ENCODE measurements around the gene MVK. TPM values are rescaled to one million over a fixed set of nuclear protein-coding genes. Genes with fewer than 3 reads are reported as not detected.

MVK gene
- total and polyA plus RNA-seq, 2 donors from 2014 or later, result 40.0 to 48.1 TPM

DNA sequence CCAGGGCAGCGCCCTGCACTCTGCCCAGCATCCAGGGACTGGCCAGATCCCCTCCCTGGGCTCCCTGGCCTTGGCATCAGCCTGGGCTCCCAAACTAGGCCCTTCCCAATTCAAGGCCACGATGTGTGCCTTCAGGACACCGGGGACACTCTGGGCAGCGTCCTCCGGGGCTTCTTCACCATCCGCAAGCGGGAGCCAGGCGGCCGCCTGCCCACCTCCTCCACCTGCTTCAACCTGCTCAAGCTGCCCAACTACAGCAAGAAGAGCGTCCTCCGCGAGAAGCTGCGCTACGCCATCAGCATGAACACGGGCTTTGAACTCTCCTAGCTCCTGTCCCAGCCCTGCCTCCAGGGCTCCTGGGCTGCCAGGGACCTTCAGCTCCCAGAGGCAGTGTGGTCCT is 39.1 kb upstream of the MVK start:
- peak in 1 of 5 donors; percentile 49 for DNase-seq
- H3K9ac ChIP-seq (ENCODE audit: low read length in 3 of 3), result no peak overlapping the region
- peaks cover 0 to 41% (median 9%) of the 10 kb centered on the region in 3 donors for H3K36me3 ChIP-seq (ENCODE audit: control insufficient read depth in 2 of 3, insufficient read depth in 3 of 3, low read length in 3 of 3)
- no peak for FAIRE-seq
- intact Hi-C loops (cut with DNase I), result no loop called here
- H3K4me1 ChIP-seq (ENCODE audit: control insufficient read depth in 2 of 3, insufficient read depth in 2 of 3, low read depth in 1 of 3, low read length in 3 of 3), result no peaks in the 10 kb centered on the region
- no peak overlapping the region for H3K4me3 ChIP-seq (ENCODE audit: low read length in 3 of 3)
- TF ChIP-seq, protein P1, sequence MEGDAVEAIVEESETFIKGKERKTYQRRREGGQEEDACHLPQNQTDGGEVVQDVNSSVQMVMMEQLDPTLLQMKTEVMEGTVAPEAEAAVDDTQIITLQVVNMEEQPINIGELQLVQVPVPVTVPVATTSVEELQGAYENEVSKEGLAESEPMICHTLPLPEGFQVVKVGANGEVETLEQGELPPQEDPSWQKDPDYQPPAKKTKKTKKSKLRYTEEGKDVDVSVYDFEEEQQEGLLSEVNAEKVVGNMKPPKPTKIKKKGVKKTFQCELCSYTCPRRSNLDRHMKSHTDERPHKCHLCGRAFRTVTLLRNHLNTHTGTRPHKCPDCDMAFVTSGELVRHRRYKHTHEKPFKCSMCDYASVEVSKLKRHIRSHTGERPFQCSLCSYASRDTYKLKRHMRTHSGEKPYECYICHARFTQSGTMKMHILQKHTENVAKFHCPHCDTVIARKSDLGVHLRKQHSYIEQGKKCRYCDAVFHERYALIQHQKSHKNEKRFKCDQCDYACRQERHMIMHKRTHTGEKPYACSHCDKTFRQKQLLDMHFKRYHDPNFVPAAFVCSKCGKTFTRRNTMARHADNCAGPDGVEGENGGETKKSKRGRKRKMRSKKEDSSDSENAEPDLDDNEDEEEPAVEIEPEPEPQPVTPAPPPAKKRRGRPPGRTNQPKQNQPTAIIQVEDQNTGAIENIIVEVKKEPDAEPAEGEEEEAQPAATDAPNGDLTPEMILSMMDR (IDR thresholded peaks at IDR 0.05; ENCODE audit: borderline replicate concordance, extremely low read depth, insufficient read depth), result no peak
- no peak overlapping the region for H3K27ac ChIP-seq (ENCODE audit: low read depth in 2 of 2, low read length in 2 of 2)
- H3K27me3 ChIP-seq (ENCODE audit: control insufficient read depth, insufficient read depth, low read length), result no peaks in the 10 kb centered on the region
- H3K9me3 ChIP-seq (ENCODE audit: control insufficient read depth in 2 of 3, insufficient read depth in 1 of 3, low read length in 3 of 3), result no peaks in the 10 kb centered on the region

- peaks cover 0 to 32% (median 7%) of the 10 kb centered on the region in 3 donors for H3K36me3 ChIP-seq (ENCODE audit: control insufficient read depth in 2 of 3, insufficient read depth in 3 of 3, low read length in 3 of 3)
- TF ChIP-seq, protein P1 (IDR thresholded peaks at IDR 0.05; ENCODE audit: borderline replicate concordance, extremely low read depth, insufficient read depth), result no peak
These were observed 38.2 kb upstream of the MVK start for GRCh38 chr12:109535231-109535862.

DNA sequence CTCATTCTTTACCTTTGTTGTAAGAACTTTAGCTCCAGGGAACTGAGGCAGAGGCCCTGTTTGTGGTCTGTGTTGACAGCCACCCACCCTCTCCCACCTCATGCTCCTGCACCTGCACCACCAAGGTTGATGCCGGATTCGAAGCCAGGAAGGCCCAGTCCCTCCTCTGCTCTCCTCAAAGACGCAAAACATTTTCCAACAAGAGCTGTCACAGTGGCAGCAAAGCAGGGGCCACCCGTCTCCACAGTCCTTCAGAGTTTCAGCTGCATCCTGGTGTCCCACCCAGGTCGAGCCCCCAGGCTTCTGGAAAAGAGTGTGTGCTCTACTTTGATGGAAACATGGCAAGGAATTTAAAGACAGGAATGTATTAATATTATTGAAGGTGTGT is 37.7 kb upstream of the MVK start:
- H3K4me1 ChIP-seq (ENCODE audit: control insufficient read depth in 2 of 3, insufficient read depth in 2 of 3, low read depth in 1 of 3, low read length in 3 of 3), result no peaks in the 10 kb centered on the region
- no peaks in the 10 kb centered on the region for H3K27me3 ChIP-seq (ENCODE audit: control insufficient read depth, insufficient read depth, low read length)
- FAIRE-seq, result no peak
- peaks cover 0 to 27% (median 6%) of the 10 kb centered on the region in 3 donors for H3K36me3 ChIP-seq (ENCODE audit: control insufficient read depth in 2 of 3, insufficient read depth in 3 of 3, low read length in 3 of 3)
- peak in 1 of 5 donors; percentile 24 for DNase-seq
- H3K4me3 ChIP-seq (ENCODE audit: low read length in 3 of 3), result no peak overlapping the region
- no peak overlapping the region for H3K9ac ChIP-seq (ENCODE audit: low read length in 3 of 3)
- TF ChIP-seq, protein P1 (IDR thresholded peaks at IDR 0.05; ENCODE audit: borderline replicate concordance, extremely low read depth, insufficient read depth), result no peak
- H3K27ac ChIP-seq (ENCODE audit: low read depth in 2 of 2, low read length in 2 of 2), result no peak overlapping the region
- intact Hi-C loops (cut with DNase I), result no loop called here
- H3K9me3 ChIP-seq (ENCODE audit: control insufficient read depth in 2 of 3, insufficient read depth in 1 of 3, low read length in 3 of 3), result no peaks in the 10 kb centered on the region

More at GRCh38 chr12:109535231-109535862, 38.2 kb upstream of the MVK start:
- no peak overlapping the region for H3K27ac ChIP-seq (ENCODE audit: low read depth in 2 of 2, low read length in 2 of 2)
- H3K9ac ChIP-seq (ENCODE audit: low read length in 3 of 3), result no peak overlapping the region
- no peak overlapping the region for H3K4me3 ChIP-seq (ENCODE audit: low read length in 3 of 3)
- no peaks in the 10 kb centered on the region for H3K27me3 ChIP-seq (ENCODE audit: control insufficient read depth, insufficient read depth, low read length)
- DNase-seq (peak in 1 of 5 donors; percentile 64), FAIRE-seq (no peak)
- intact Hi-C loops (cut with DNase I), result no loop called here
- H3K4me1 ChIP-seq (ENCODE audit: control insufficient read depth in 2 of 3, insufficient read depth in 2 of 3, low read depth in 1 of 3, low read length in 3 of 3), result no peaks in the 10 kb centered on the region
- no peaks in the 10 kb centered on the region for H3K9me3 ChIP-seq (ENCODE audit: control insufficient read depth in 2 of 3, insufficient read depth in 1 of 3, low read length in 3 of 3)
